ENCODE data around the gene FFAR3. TPM values are rescaled to one million over a fixed set of nuclear protein-coding genes. Genes with fewer than 3 reads are reported as not detected.

The FFAR3 gene
- total and polyA plus RNA-seq, 2 of the 8 experiments (the other 6 are each of a cell fraction or from before 2014, with no cell fraction given) = not detected

DNA sequence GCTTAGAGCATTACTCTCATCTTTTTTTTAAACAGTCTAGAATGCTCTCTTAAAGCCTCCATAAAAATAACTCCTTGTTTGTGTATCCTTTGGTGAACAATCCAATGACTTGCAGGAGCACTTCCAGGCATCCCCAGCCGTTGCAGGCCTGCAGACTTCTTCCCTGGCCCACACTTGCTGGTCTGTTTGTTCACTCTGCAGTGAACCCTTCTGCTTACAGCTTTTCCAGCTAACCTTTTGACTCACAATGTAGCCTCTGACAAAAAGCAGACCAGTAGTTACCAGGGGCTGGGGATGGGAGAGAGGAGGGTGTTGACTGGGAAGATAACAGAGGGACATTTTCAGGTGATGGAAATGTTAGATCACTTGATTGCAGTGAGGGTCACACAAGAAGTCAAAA is 21.7 kb downstream of the FFAR3 start:
- no peaks in the 10 kb centered on the region for H3K4me1 ChIP-seq (replicated peaks in 1 of 4; ENCODE audit: control insufficient read depth in 3 of 4, insufficient read depth in 4 of 4, low read length in 3 of 4)
- no peak overlapping the region for H3K4ac ChIP-seq (replicated peaks; ENCODE audit: insufficient read length, low read depth, low read length)
- WGBS, 2 experiments (ENCODE audit: extremely low coverage in 1 of 2, insufficient coverage in 1 of 2, insufficient read length in 1 of 2, insufficient replicate concordance in 2 of 2, low coverage in 1 of 2, low lambda C conversion rate in 2 of 2, missing lambda C conversion rate in 1 of 2) = 75% methylated on average over 1 of the region's 1 CpG; no CpG with 5 or more reads in 1 of the 2 experiments
- ChIA-PET CTCF (ENCODE audit: partially characterized antibody) (interaction anchor here (1.8 kb wide), 1 partner anchor 27 kb away, joined by 5 read pairs; no protein-coding TSS in a partner anchor), POLR2A (ENCODE audit: partially characterized antibody) (no interaction called here)
- no peak overlapping the region for H4K8ac ChIP-seq (ENCODE audit: extremely low read depth, insufficient read depth, low read length)
- H2BK15ac ChIP-seq (ENCODE audit: low read length) = no peak overlapping the region
- H3K79me2 ChIP-seq (ENCODE audit: control insufficient read depth in 1 of 2, insufficient read depth in 2 of 2, low read length in 2 of 2) = no peaks in the 10 kb centered on the region
- no peak overlapping the region for H3K9ac ChIP-seq (replicated peaks in 1 of 4; ENCODE audit: extremely low read depth in 1 of 4, low read depth in 3 of 4, low read length in 3 of 4)
- H2BK120ac ChIP-seq (replicated peaks; ENCODE audit: low read depth, low read length) = no peak overlapping the region
- no peak overlapping the region for H4K91ac ChIP-seq (replicated peaks; ENCODE audit: insufficient read length, low read length)
- H3K4me2 ChIP-seq (ENCODE audit: insufficient read depth in 1 of 2, low read depth in 2 of 2, low read length in 2 of 2) = no peak overlapping the region
- H4K20me1 ChIP-seq (replicated peaks in 1 of 2; ENCODE audit: control insufficient read depth in 1 of 2, insufficient read depth in 2 of 2, low read length in 2 of 2) = no peaks in the 10 kb centered on the region
- H3K14ac ChIP-seq (ENCODE audit: insufficient read length) = no peak overlapping the region
- no peak overlapping the region for H3K56ac ChIP-seq (replicated peaks; ENCODE audit: insufficient read length, low read depth, low read length)
- TF ChIP-seq, protein P1, sequence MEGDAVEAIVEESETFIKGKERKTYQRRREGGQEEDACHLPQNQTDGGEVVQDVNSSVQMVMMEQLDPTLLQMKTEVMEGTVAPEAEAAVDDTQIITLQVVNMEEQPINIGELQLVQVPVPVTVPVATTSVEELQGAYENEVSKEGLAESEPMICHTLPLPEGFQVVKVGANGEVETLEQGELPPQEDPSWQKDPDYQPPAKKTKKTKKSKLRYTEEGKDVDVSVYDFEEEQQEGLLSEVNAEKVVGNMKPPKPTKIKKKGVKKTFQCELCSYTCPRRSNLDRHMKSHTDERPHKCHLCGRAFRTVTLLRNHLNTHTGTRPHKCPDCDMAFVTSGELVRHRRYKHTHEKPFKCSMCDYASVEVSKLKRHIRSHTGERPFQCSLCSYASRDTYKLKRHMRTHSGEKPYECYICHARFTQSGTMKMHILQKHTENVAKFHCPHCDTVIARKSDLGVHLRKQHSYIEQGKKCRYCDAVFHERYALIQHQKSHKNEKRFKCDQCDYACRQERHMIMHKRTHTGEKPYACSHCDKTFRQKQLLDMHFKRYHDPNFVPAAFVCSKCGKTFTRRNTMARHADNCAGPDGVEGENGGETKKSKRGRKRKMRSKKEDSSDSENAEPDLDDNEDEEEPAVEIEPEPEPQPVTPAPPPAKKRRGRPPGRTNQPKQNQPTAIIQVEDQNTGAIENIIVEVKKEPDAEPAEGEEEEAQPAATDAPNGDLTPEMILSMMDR (IDR thresholded peaks at IDR 0.05; ENCODE audit: control extremely low read depth in 1 of 3, insufficient read depth in 1 of 3, low read depth in 1 of 3, low read length in 3 of 3) = no peak
- no peak for TF ChIP-seq TAF1 (IDR thresholded peaks at IDR 0.05; ENCODE audit: low read depth, low read length)
- no peak overlapping the region for H4K5ac ChIP-seq (ENCODE audit: insufficient read length, low read depth, low read length)
- H3K23me2 ChIP-seq (ENCODE audit: low read depth, low read length) = no peaks in the 10 kb centered on the region
- H2BK5ac ChIP-seq (ENCODE audit: low read depth, low read length) = no peak overlapping the region
- H3K23ac ChIP-seq (ENCODE audit: insufficient read length) = no peak overlapping the region
- no peaks in the 10 kb centered on the region for H3K36me3 ChIP-seq (ENCODE audit: control insufficient read depth in 2 of 4, insufficient read depth in 4 of 4, low read length in 3 of 4)
- H3K27me3 ChIP-seq (replicated peaks in 1 of 4; ENCODE audit: control insufficient read depth in 3 of 4, extremely low read depth in 1 of 4, insufficient read depth in 3 of 4, low read length in 3 of 4) = no peaks in the 10 kb centered on the region; a peak in 2 of 7 replicates
- H3K4me3 ChIP-seq (ENCODE audit: extremely low read depth in 1 of 4, insufficient read depth in 2 of 4, low read depth in 3 of 4, low read length in 4 of 4) = no peak overlapping the region
- DNase-seq (ENCODE audit: low read depth in 1 of 2, low spot score in 2 of 2) = no peak
- no peak overlapping the region for H3K27ac ChIP-seq (ENCODE audit: low read depth, low read length)
- no peaks in the 10 kb centered on the region for H3K79me1 ChIP-seq (ENCODE audit: low read depth, low read length)
- no peak overlapping the region for H2BK12ac ChIP-seq (ENCODE audit: low read depth, low read length)
- H2AFZ ChIP-seq (ENCODE audit: low read length) = no peak overlapping the region
- H3K9me3 ChIP-seq (ENCODE audit: insufficient read depth in 2 of 2, low read depth in 1 of 2, low read length in 1 of 2) = peaks cover 18 to 19% of the 10 kb centered on the region in 2 experiments; a peak in 3 of 4 replicates
- no peak overlapping the region for H2AK5ac ChIP-seq (ENCODE audit: low read depth, low read length)
- H2BK20ac ChIP-seq (ENCODE audit: low read length) = no peak overlapping the region
- H3K18ac ChIP-seq (ENCODE audit: extremely low read depth, low read length) = no peak overlapping the region
- no peak for FAIRE-seq

Data from H1 (cell line).